Measurements from ENCODE around the gene ZNF280C.
A peak's percentile ranks its signal among the peaks of the same experiment; 100 is the strongest.
"Not testable (repeated sequence)": the region's sequence is repeated elsewhere in the genome, so short reads cannot be mapped to it uniquely, and the experiment has no call there.

ZNF280C gene

GRCh38 chrX:130268449-130269170, at the start of gene ZNF280C:
Gene ZNF280C (minus strand): TSS chrX:130268899. CDS start chrX:130260449, 8,450 bp downstream.
- peak; percentile 84 for DNase-seq (ENCODE audit: low spot score)

GRCh38 chrX:130304587-130305368, 36.1 kb upstream of the ZNF280C start:
- DNase-seq (ENCODE audit: low spot score), result no peak

- no peak for DNase-seq (ENCODE audit: low spot score)
Measured at GRCh38 chrX:130301977-130302376, 33.3 kb upstream of the ZNF280C start.

DNA sequence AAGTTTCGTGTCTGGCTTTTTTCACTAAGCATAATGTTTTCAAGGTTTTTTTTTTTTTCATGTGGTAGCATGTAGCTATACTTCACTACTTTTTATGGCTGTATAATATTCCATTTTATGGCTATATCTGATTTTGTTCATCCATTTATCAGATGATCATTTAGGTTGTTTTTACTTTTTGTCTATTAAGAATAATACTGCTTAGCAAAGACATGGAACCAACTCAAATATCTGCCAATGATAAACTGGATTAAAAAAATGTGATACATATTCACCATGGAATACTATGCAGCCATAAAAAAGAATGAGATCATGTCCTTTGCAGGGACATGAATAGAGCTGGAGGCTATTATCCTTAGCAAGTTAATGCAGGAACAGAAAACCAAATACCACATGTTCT, 32.7 kb upstream of the ZNF280C start:
- DNase-seq (ENCODE audit: low spot score), result no peak

DNA sequence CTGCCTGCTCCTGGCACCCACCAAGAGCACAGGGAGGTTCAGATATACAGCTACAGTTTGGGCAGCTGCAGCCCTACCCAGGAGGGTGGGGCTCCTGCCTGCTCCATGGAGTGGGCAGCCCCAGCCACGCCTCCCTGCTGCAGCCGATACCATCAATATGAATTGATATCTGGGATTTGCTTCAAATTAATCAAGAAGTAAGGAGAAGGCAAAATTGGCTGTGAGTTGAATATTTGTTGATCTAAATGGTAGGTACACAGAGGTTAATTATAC, 31.2 kb upstream of the ZNF280C start:
- no peak for DNase-seq (ENCODE audit: low spot score)

DNA sequence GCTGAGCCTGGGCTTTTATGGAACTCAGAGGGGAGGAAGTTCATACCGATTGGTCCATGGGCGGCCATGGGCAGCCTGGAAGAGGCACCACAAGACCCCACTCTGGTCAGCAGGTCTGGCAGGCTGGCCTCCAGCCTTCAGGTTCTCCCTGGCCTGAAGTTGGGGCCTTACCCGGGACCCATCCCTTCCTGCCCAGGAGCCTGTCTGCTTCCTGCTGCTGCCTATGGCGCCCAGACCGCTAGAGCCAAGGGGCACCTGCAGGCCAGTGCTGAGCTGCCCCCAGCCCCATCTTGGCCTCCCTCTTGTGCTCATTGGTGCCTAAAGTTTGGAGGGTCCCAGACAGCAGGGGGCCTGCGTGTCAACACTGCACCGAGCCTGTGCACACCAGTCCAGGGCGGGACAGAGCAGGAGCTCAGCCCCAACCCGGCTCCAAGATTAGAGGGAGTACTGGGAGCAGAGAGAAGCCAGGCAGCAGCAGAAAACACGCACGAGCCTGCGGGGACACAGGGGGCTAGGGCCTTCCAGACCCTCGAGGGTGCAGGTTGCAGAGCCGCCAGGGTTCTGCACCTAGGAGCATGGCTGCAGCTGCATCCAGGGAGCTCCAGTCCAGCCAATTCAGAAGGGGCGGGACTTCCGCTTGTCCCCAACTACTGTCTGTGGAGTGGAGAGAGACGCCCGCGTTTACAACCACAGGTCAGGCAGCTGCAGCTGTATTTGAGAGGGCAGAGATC, 30.7 kb upstream of the ZNF280C start:
- no peak for DNase-seq (ENCODE audit: low spot score)

DNA sequence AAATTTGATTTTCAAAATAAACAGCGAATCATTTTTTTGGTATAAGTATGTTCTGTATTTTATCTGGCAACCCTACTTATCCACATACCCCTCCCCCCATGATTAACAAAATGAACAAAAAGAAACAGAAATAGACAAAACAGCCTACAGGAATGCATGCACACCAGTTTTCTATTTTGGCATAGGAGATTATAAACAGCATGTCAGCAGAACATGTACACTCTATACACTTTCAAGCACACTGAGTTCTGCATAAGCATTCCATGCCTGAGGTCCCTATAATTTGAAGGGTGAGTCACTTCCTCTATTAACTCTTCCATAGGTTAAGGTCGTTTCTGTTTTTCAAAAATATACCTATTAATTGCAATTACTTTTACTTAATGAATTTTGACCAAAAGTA, 28.0 kb upstream of the ZNF280C start:
- DNase-seq (ENCODE audit: low spot score), result no peak

DNA sequence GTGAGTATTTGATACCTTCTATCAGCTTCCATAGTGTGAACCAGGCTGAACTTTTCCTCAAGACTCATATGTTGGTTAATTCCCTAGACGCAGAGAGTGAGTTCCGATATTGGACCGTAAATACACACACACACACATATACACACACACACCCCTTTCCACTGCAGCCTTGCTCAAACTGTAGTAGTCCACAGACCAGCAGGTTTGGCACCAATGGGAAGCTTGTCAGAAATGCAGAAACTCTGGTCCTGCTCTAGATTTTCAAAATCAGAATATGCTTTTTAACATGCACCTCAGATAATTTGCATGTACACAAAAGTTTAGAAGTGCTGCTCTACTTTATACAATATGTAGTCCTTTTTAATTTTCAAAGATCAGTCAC, 27.6 kb upstream of the ZNF280C start:
- no peak for DNase-seq (ENCODE audit: low spot score)

DNA sequence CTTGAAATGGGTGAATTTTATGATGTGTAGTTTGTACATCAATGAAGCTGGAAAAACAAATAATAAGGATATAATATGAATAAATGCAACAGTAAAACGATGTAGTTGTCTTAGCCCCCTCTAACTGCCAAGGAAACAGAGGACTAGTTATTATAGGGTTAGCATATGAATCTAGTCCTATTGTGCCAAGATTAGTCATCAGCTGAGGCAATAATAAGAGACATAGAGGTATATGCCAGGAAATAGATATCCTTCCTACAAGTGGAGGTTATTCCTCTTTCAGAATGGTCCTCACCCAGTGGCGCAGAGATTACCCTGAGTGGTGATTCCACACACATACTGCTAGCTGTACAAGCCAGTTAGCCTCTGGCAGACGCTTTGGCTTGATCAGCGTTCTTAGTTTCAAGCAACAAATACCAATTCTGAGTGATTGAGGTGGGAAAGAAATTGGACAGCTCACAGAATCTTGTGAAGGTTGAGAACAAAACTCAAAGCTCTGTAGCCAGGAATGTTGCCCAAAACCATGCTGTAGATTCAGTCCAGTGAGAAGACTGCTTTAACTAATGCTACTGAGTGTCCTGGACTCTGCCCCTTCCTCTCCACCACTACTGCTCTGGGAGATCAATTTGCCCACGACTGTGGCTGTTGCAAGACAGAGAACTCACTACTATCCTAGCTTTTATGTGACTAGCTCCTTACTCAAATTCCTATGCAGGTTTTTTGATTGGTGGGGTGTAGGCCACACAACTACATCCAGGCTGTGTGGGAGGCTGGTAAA, 27.0 kb upstream of the ZNF280C start:
- DNase-seq (ENCODE audit: low spot score), result no peak

DNA sequence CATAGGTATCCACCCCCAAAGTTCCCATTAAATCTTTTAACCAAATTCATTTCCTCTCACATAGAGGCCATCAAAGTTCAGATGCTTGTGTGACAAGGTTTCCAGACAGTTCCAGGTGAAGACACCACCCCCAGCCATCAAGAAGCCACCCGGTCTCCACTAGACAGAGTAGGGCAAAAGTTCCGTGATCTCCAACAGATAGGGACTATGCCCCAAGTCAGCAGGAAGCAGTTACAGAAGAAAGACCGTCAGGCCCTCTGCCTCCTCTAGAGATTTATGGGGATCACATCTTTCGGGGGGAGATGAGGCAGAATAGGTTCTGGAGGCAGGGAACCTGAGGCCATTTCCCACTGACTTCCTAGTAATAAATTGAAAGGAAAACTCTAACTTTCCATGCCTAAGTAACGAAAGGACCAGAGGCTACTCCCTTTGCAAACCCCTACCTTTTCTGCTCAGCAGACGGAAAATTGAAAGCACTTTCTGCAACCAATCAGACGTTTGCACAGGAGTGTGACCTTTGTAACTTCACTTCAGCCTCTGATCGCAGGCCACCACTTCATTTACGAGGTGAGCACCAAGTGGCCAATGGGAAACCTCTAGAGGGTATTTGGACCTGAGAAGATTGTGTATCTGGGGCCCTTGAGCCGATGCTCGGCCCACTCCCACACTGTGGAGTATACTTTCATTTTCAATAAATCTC, 18.5 kb upstream of the ZNF280C start:
- DNase-seq (ENCODE audit: low spot score), result no peak

GRCh38 chrX:130285710-130286109, 17.0 kb upstream of the ZNF280C start:
- DNase-seq (ENCODE audit: low spot score), result no peak

DNA sequence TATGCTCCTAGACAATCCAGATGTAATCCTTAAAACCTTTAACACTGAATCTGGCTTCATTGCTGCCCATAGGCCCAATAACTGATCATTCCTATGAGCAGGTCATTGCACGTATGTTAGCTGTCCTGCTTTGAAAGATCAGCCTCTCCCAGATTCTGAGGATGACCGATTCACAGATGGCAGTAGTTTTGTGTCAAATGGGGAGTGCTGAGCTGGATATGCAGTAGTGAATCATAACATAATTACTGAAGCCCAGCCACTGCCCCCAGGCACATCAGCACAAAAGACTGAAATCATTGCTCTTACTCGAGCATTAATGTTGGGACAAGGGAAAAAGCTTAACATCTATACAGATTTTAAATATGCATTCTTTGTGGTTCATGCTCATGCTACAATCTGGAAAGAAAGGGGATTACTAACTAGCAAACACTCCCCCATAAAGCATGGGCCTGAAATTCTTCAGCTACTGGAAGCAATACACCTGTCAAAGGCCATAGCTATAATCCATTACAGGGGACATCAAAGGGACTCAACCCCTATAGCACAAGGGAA, 16.4 kb upstream of the ZNF280C start:
- no peak for DNase-seq (ENCODE audit: low spot score)

GRCh38 chrX:130282151-130282550, 13.5 kb upstream of the ZNF280C start:
- DNase-seq (ENCODE audit: low spot score), result no peak

GRCh38 chrX:130280901-130281300, 12.2 kb upstream of the ZNF280C start:
- no peak for DNase-seq (ENCODE audit: low spot score)

- DNase-seq (ENCODE audit: low spot score), result not testable (repeated sequence)
Measured at GRCh38 chrX:130272253-130272652, 3.6 kb upstream of the ZNF280C start.

GRCh38 chrX:130269391-130269790, 692 bp upstream of the ZNF280C start:
- DNase-seq (ENCODE audit: low spot score), result not testable (repeated sequence)

GRCh38 chrX:130267956-130268448, 697 bp downstream of the ZNF280C start:
- no peak for DNase-seq (ENCODE audit: low spot score)

GRCh38 chrX:130264573-130264972, 4.1 kb downstream of the ZNF280C start:
- no peak for DNase-seq (ENCODE audit: low spot score)

DNA sequence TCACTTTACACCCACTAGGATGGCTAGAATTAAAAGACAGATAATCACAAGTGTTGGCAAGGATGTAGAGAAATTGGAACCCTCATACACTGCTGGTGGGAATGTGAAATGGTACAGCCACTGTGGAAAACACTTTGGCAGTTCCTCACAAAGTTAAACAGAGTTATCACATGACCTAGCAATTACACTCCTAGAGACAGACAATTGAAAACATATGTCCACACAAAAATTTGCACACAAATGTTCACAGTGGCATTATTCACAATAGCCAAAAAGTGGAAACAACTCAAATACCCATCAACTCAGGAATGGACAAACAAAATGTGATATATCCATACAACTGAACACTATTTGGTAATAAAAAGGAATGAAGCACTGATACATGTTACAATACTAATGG, 5.7 kb downstream of the ZNF280C start:
- no peak for DNase-seq (ENCODE audit: low spot score)

- DNase-seq (ENCODE audit: low spot score), result no peak
Measured at GRCh38 chrX:130262231-130262630, 6.5 kb downstream of the ZNF280C start.

GRCh38 chrX:130261296-130261893, 7.3 kb downstream of the ZNF280C start:
- DNase-seq (ENCODE audit: low spot score), result no peak

Measured in cerebellar cortex (tissue), 1 donor.